A549 treated with AZD9567 at 1 μM for 4 hours (cell line): Measurements from ENCODE around the gene PRDM9. TPM values are rescaled to one million over a fixed set of nuclear protein-coding genes. Genes with fewer than 3 reads are reported as not detected.

Experiments
- total RNA-seq: library from RNA; stranded (reverse); fragments of 200-300 nt; extraction: Qiagen RNA extraction; gene quantifications from 5 replicates; pipeline ENCODE4 v1.2.3, GENCODE V29; 2022; ENCODE audit not compliant: insufficient read depth

Gene PRDM9
- not detected in 5 replicates for total RNA-seq

GRCh38 chr5:23507278-23507685 lies at the start of gene PRDM9:
PRDM9 (plus strand) TSS chr5:23507609; CDS start chr5:23509034, 1,425 bp downstream.

